ENCODE data around the gene BLOC1S3. TPM values are rescaled to one million over a fixed set of nuclear protein-coding genes. Genes with fewer than 3 reads are reported as not detected.
A peak's percentile ranks its signal among the peaks of the same experiment; 100 is the strongest.

Gene BLOC1S3
- total and polyA plus RNA-seq, 2 of the 4 experiments (the other 2 are of a cell fraction) = 1.1 to 4.9 TPM

DNA sequence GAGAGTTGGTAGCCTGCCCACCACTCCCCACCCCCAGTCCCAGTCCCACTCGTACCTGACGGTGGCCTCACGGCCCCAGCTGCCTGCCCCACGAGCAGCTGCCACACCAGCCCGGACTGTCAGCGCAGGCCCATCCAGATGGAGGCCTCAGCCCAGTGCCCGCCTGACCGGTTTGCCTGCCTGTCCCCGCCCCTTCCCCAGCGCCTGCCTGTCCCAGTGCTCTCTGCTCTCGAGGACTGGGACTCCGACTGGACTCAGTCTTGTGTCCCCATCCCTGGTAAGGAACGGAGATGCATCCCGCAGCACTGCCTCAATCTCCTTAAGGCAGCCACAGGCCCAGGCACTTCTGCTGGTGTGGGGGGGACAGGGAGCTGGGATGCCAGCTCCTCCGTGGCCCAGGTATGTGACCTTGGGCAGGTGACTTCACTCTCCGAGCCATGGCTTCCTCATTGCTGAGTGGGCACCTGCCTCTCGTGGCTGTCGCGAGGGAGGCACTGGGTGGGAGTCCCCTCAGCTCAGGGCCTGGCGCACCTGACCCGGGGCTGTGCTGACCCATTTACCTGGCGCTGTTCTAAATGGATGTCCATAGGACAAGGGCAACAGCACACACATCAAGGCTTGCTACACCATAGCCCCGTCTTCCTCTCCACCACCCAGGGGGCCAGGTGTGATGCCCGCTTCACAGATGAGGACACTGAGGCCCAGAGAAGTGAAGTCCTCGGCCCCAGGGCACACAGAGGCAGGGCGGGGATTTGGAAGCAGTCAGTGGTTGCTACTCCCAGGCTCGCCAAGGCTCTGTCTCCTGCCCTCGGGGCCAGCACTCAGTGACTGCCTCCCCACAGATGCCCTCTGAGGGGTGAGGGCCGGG, 17.5 kb upstream of the BLOC1S3 start, which contains the start of gene NKPD1 (continued):
- no peak for TF ChIP-seq BHLHE40 (IDR thresholded peaks at IDR 0.05; ENCODE audit: low read depth, low read length)

- Histone ChIP-seq H3K27ac (ENCODE audit: insufficient read depth, low read length) (no peak overlapping the region), H3K23ac (ENCODE audit: low read depth, low read length) (no peak overlapping the region), H2BK20ac (ENCODE audit: low read depth, low read length) (no peak overlapping the region), H3K4me1 (ENCODE audit: control insufficient read depth, insufficient read depth, low read length) (peaks cover 2% of the 10 kb centered on the region; the same call in 1 of the 2 replicates), H2BK120ac (ENCODE audit: low read depth, low read length) (no peak overlapping the region), H3K56ac (ENCODE audit: extremely low read depth, insufficient read depth, low read length) (no peak overlapping the region), H4K91ac (ENCODE audit: insufficient read depth, low read depth, low read length) (no peak overlapping the region), H4K20me1 (ENCODE audit: insufficient read depth, low read length) (peaks cover 5% of the 10 kb centered on the region; the same call in 1 of the 2 replicates), H3K9me3 (ENCODE audit: control insufficient read depth, insufficient read depth, low read length) (no peaks in the 10 kb centered on the region), H3K4ac (ENCODE audit: low read depth, low read length) (no peak overlapping the region), H3K9ac (ENCODE audit: low read depth, low read length) (no peak overlapping the region), H2AFZ (replicated peaks; ENCODE audit: low read length, poor library complexity) (peak overlapping the region; percentile 73), H4K8ac (ENCODE audit: low read depth in 2 of 2, low read length in 2 of 2) (no peak overlapping the region), H3K27me3 (ENCODE audit: control insufficient read depth, insufficient read depth, low read length) (peaks cover 22% of the 10 kb centered on the region), H3K18ac (ENCODE audit: low read depth, low read length) (no peak overlapping the region), H2BK5ac (ENCODE audit: low read depth, low read length, poor library complexity, severe bottlenecking) (no peak overlapping the region), H2AK9ac (replicated peaks; ENCODE audit: low read depth, low read length, poor library complexity) (peak overlapping the region; percentile 50), H4K5ac (ENCODE audit: low read depth, low read length) (no peak overlapping the region), H2AK5ac (ENCODE audit: low read depth, low read length) (no peak overlapping the region), H2BK15ac (ENCODE audit: low read depth, low read length) (no peak overlapping the region), H3K4me3 (ENCODE audit: insufficient read depth, low read depth, low read length) (no peak overlapping the region), H3K14ac (replicated peaks; ENCODE audit: low read depth, low read length) (no peak overlapping the region), H3K36me3 (ENCODE audit: control insufficient read depth, insufficient read depth, low read length) (no peaks in the 10 kb centered on the region), H3K79me1 (ENCODE audit: low read depth in 1 of 2, low read length in 2 of 2) (no peaks in the 10 kb centered on the region), H3K9me1 (ENCODE audit: insufficient read depth, low read length) (no peaks in the 10 kb centered on the region), H3K4me2 (ENCODE audit: low read depth, low read length) (no peak overlapping the region)
- in situ Hi-C loops (cut with MboI; ENCODE audit: low sequenced_read_pairs) (no loop called here), dilution Hi-C loops (cut with HindIII; ENCODE audit: low sequenced_read_pairs, unreplicated experiment) (no loop called here), intact Hi-C loops (cut with micrococcal nuclease) (loop anchor here (1.0 kb wide), 2 partner anchors 86 to 176 kb away; no protein-coding TSS in a partner anchor)
- TF ChIP-seq POLR2A (IDR thresholded peaks at IDR 0.05; ENCODE audit: low read depth, low read length) (no peak), CHD1 (IDR thresholded peaks at IDR 0.05; ENCODE audit: low read depth, low read length) (no peak), SMC3 (IDR thresholded peaks at IDR 0.05; ENCODE audit: low read depth, low read length) (peak; percentile 64), FOS (IDR thresholded peaks at IDR 0.05; ENCODE audit: low read depth, low read length) (no peak), CTCF (conservative IDR thresholded peaks at IDR 0.05; ENCODE audit: low read depth, low read length) (peak; percentile 64), ELK1 (IDR thresholded peaks at IDR 0.05; ENCODE audit: borderline replicate concordance, low read depth, low read length) (no peak), RCOR1 (IDR thresholded peaks at IDR 0.05; ENCODE audit: insufficient replicate concordance, low read length) (no peak), RAD21 (IDR thresholded peaks at IDR 0.05; ENCODE audit: low read length) (peak; percentile 67), MXI1 (IDR thresholded peaks at IDR 0.05; ENCODE audit: borderline replicate concordance, low read depth, low read length) (no peak), MAZ (IDR thresholded peaks at IDR 0.05; ENCODE audit: borderline replicate concordance, low read depth, low read length) (peak; percentile 23; the same call in 1 of the 2 replicates)
- ChIA-PET POLR2A (ENCODE audit: unreplicated experiment) (no interaction called here), CTCF (interaction anchor here (0.6 kb wide), 1 partner anchor 87 kb away, joined by 3 read pairs; no protein-coding TSS in a partner anchor)
- DNase-seq (peak; percentile 28), ATAC-seq (ENCODE audit: low read depth) (peak; percentile 84)
- no TSS peak for BruUV-seq (replicated peaks)
- WGBS, 2 experiments (ENCODE audit: extremely low coverage in 2 of 2, insufficient read length in 1 of 2) = 20% methylated on average over 2 of the region's 32 CpGs; no CpG with 5 or more reads in 1 of the 2 experiments
Measured at GRCh38 chr19:45161738-45162607, 16.6 kb upstream of the BLOC1S3 start.
